HK-2 (cell line): ENCODE data around the gene CPSF6.
A peak's percentile ranks its signal among the peaks of the same experiment; 100 is the strongest.
"Not testable (repeated sequence)": the region's sequence is repeated elsewhere in the genome, so short reads cannot be mapped to it uniquely, and the experiment has no call there.

Experiments
- DNase-seq: peaks from one replicate; pipeline ENCODE4 v3.0.0-alpha.2; 2018; ENCODE audit not compliant: unreplicated experiment

CPSF6 gene

GRCh38 chr12:69239352-69239921, at the start of gene CPSF6:
Gene CPSF6, plus strand, starts transcription at chr12:69239569. Its CDS starts 78 bp downstream, at chr12:69239647.
- peak; percentile 93 for DNase-seq

GRCh38 chr12:69196302-69197288, 42.8 kb upstream of the CPSF6 start:
- no peak for DNase-seq

GRCh38 chr12:69199976-69200375, 39.4 kb upstream of the CPSF6 start:
- DNase-seq: not testable (repeated sequence)

- DNase-seq: no peak
Measured at GRCh38 chr12:69204191-69204590, 35.2 kb upstream of the CPSF6 start.

- DNase-seq: no peak
Measured at GRCh38 chr12:69210661-69211060, 28.7 kb upstream of the CPSF6 start.

GRCh38 chr12:69211160-69211559, 28.2 kb upstream of the CPSF6 start:
- no peak for DNase-seq

- DNase-seq: no peak
Measured at GRCh38 chr12:69214169-69214568, 25.2 kb upstream of the CPSF6 start.

GRCh38 chr12:69225251-69225910, 14.0 kb upstream of the CPSF6 start:
- DNase-seq: no peak

- no peak for DNase-seq
Measured at GRCh38 chr12:69231479-69231878, 7.9 kb upstream of the CPSF6 start.

- no peak for DNase-seq
Measured at GRCh38 chr12:69238589-69239351, 599 bp upstream of the CPSF6 start.

GRCh38 chr12:69239922-69240630, 707 bp downstream of the CPSF6 start:
- DNase-seq: peak; percentile 53

- peak; percentile 8 for DNase-seq
Measured at GRCh38 chr12:69240631-69240995, 1.2 kb downstream of the CPSF6 start.

GRCh38 chr12:69241438-69242092, 2.2 kb downstream of the CPSF6 start:
- DNase-seq: no peak

- no peak for DNase-seq
Measured at GRCh38 chr12:69243099-69244084, 4.0 kb downstream of the CPSF6 start.

GRCh38 chr12:69247268-69248018, 8.1 kb downstream of the CPSF6 start:
- DNase-seq: no peak

GRCh38 chr12:69252033-69252432, 12.7 kb downstream of the CPSF6 start:
- peak; percentile 10 for DNase-seq

GRCh38 chr12:69254046-69254445, 14.7 kb downstream of the CPSF6 start:
- DNase-seq: no peak

- no peak for DNase-seq
Measured at GRCh38 chr12:69254862-69255261, 15.5 kb downstream of the CPSF6 start.

GRCh38 chr12:69258655-69259054, 19.3 kb downstream of the CPSF6 start:
- no peak for DNase-seq
